ENCODE data around the gene RPL10. TPM values are rescaled to one million over a fixed set of nuclear protein-coding genes. Genes with fewer than 3 reads are reported as not detected.

The RPL10 gene
- total RNA-seq, 1 experiment from 2014 or later = 2,466 TPM

- intact Hi-C loops (cut with micrococcal nuclease; ENCODE audit: unreplicated experiment) = no loop called here
- peak overlapping the region; percentile 87 to 90 for H3K4me3 ChIP-seq (ENCODE audit: low read depth in 2 of 2, low read length in 2 of 2)
Observed at GRCh38 chrX:154436374-154436982, 38.3 kb downstream of the RPL10 start.

More at GRCh38 chrX:154436374-154436982, 38.3 kb downstream of the RPL10 start:
- Histone ChIP-seq H3K4me1 (ENCODE audit: control insufficient read depth, insufficient read depth, low read length) (peaks cover 13% of the 10 kb centered on the region), H3K27me3 (ENCODE audit: control insufficient read depth, insufficient read depth, low read length) (no peaks in the 10 kb centered on the region), H3K27ac (ENCODE audit: low read length) (peak overlapping the region; percentile 72), H3K9me3 (ENCODE audit: control insufficient read depth, insufficient read depth, low read depth, low read length) (no peaks in the 10 kb centered on the region), H3K36me3 (ENCODE audit: control insufficient read depth, insufficient read depth, low read length) (peaks cover 5% of the 10 kb centered on the region)
- DNase-seq (ENCODE audit: low read depth, low spot score) (no peak), ATAC-seq (peak; percentile 64)
- no TSS peak for BruUV-seq (replicated peaks)
- in situ Hi-C loops (cut with HindIII; ENCODE audit: low pct_unique_long_range_greater_than_20kb, low sequenced_read_pairs) = no loop called here
- CTCF ChIA-PET = no interaction called here
- POLR2A ChIA-PET = interaction anchor here (0.7 kb wide), 1 partner anchor 14 kb away, joined by 3 read pairs; no protein-coding TSS in a partner anchor
- no peak for TF ChIP-seq TCF7L2 (IDR thresholded peaks at IDR 0.05; ENCODE audit: low read depth, low read length)
- TF ChIP-seq REST (IDR thresholded peaks at IDR 0.05; ENCODE audit: insufficient read depth in 1 of 2, low read depth in 2 of 2, low read length in 1 of 2) = no peak
- no peak for TF ChIP-seq CTCF (IDR thresholded peaks at IDR 0.05)
- TF ChIP-seq POLR2AphosphoS5 (IDR thresholded peaks at IDR 0.05; ENCODE audit: low read depth, low read length) = no peak
- no peak for TF ChIP-seq SIN3A (IDR thresholded peaks at IDR 0.05; ENCODE audit: borderline replicate concordance, insufficient read depth, low read depth, low read length)
